ENCODE data around the gene CAPN15. TPM values are rescaled to one million over a fixed set of nuclear protein-coding genes. Genes with fewer than 3 reads are reported as not detected.

Gene CAPN15
- total and polyA plus RNA-seq, 2 of the 4 experiments (the other 2 are of a cell fraction): 9.3 to 24.3 TPM

GRCh38 chr16:515175-515938 lies 12.2 kb upstream of the CAPN15 start:
- H3K56ac ChIP-seq (ENCODE audit: extremely low read depth, insufficient read depth, low read length): no peak overlapping the region
- TF ChIP-seq MAZ (IDR thresholded peaks at IDR 0.05; ENCODE audit: borderline replicate concordance, low read depth, low read length): no peak
- TF ChIP-seq USF2 (IDR thresholded peaks at IDR 0.05; ENCODE audit: low read depth, low read length): no peak
- TF ChIP-seq CEBPB (IDR thresholded peaks at IDR 0.05; ENCODE audit: low read depth, low read length): no peak
- TF ChIP-seq RCOR1 (IDR thresholded peaks at IDR 0.05; ENCODE audit: insufficient replicate concordance, low read length): no peak
- TF ChIP-seq MAFK (IDR thresholded peaks at IDR 0.05; ENCODE audit: low read depth, low read length): no peak
- TF ChIP-seq CTCF (conservative IDR thresholded peaks at IDR 0.05; ENCODE audit: low read depth, low read length): no peak
- TF ChIP-seq ELK1 (IDR thresholded peaks at IDR 0.05; ENCODE audit: borderline replicate concordance, low read depth, low read length): no peak
- no peak for TF ChIP-seq POLR2A (IDR thresholded peaks at IDR 0.05; ENCODE audit: low read depth, low read length)
- TF ChIP-seq RAD21 (IDR thresholded peaks at IDR 0.05; ENCODE audit: low read length): no peak
- no peak for TF ChIP-seq BHLHE40 (IDR thresholded peaks at IDR 0.05; ENCODE audit: low read depth, low read length)
- TF ChIP-seq CHD1 (IDR thresholded peaks at IDR 0.05; ENCODE audit: low read depth, low read length): no peak
- TF ChIP-seq SMC3 (IDR thresholded peaks at IDR 0.05; ENCODE audit: low read depth, low read length): no peak
- H2AK5ac ChIP-seq (ENCODE audit: low read depth, low read length): no peak overlapping the region
- no peak overlapping the region for H3K23ac ChIP-seq (ENCODE audit: low read depth, low read length)
- H2BK15ac ChIP-seq (ENCODE audit: low read depth, low read length): no peak overlapping the region
- H4K91ac ChIP-seq (ENCODE audit: insufficient read depth, low read depth, low read length): no peak overlapping the region
- no peak overlapping the region for H2BK5ac ChIP-seq (ENCODE audit: low read depth, low read length, poor library complexity, severe bottlenecking)
- H3K18ac ChIP-seq (ENCODE audit: low read depth, low read length): no peak overlapping the region
- H4K5ac ChIP-seq (ENCODE audit: low read depth, low read length): no peak overlapping the region
- H3K4me1 ChIP-seq (ENCODE audit: control insufficient read depth, insufficient read depth, low read length): no peaks in the 10 kb centered on the region
- no peak overlapping the region for H3K4ac ChIP-seq (ENCODE audit: low read depth, low read length)
- ATAC-seq (ENCODE audit: low read depth): no peak
- no peak for DNase-seq
- dilution Hi-C loops (cut with HindIII; ENCODE audit: low sequenced_read_pairs, unreplicated experiment) (no loop called here), in situ Hi-C loops (cut with MboI; ENCODE audit: low sequenced_read_pairs) (no loop called here), intact Hi-C loops (cut with micrococcal nuclease) (no loop called here)
- CTCF ChIA-PET: no interaction called here
- no peak overlapping the region for H2BK20ac ChIP-seq (ENCODE audit: low read depth, low read length)
- BruUV-seq (replicated peaks): no TSS peak
- no peaks in the 10 kb centered on the region for H3K27me3 ChIP-seq (ENCODE audit: control insufficient read depth, insufficient read depth, low read length)
- H3K79me1 ChIP-seq (ENCODE audit: low read depth in 1 of 2, low read length in 2 of 2): 0 out of 4 replicates have a peak, but pooled peaks cover 0 to 4% of the 10 kb centered on the region in 2 experiments
- no peak overlapping the region for H3K14ac ChIP-seq (replicated peaks; ENCODE audit: low read depth, low read length)
- no peak overlapping the region for H2AFZ ChIP-seq (replicated peaks; ENCODE audit: low read length, poor library complexity)
- POLR2A ChIA-PET (ENCODE audit: unreplicated experiment): no interaction called here
- H3K9me3 ChIP-seq (ENCODE audit: control insufficient read depth, insufficient read depth, low read length): no peaks in the 10 kb centered on the region
- no peaks in the 10 kb centered on the region; the same call in 1 of the 2 replicates for H4K20me1 ChIP-seq (ENCODE audit: insufficient read depth, low read length)
- H3K27ac ChIP-seq (ENCODE audit: insufficient read depth, low read length): no peak overlapping the region
- H3K9ac ChIP-seq (ENCODE audit: low read depth, low read length): no peak overlapping the region
- H3K4me2 ChIP-seq (ENCODE audit: low read depth, low read length): no peak overlapping the region
- H3K4me3 ChIP-seq (ENCODE audit: insufficient read depth, low read depth, low read length): no peak overlapping the region
- H4K8ac ChIP-seq (ENCODE audit: low read depth in 2 of 2, low read length in 2 of 2): no peak overlapping the region
- H2BK120ac ChIP-seq (ENCODE audit: low read depth, low read length): no peak overlapping the region
- WGBS, 2 experiments (ENCODE audit: extremely low coverage in 2 of 2, insufficient read length in 1 of 2): 96% methylated on average over 36 of the region's 45 CpGs; no CpG with 5 or more reads in 1 of the 2 experiments
- peaks cover 39% of the 10 kb centered on the region for H3K36me3 ChIP-seq (ENCODE audit: control insufficient read depth, insufficient read depth, low read length)
- H3K9me1 ChIP-seq (ENCODE audit: insufficient read depth, low read length): 0 out of 2 replicates have a peak, but pooled peaks cover 2% of the 10 kb centered on the region
- H2AK9ac ChIP-seq (replicated peaks; ENCODE audit: low read depth, low read length, poor library complexity): no peak overlapping the region

Data from IMR-90 (cell line).